ENCODE results near the gene RASGRP2. TPM values are rescaled to one million over a fixed set of nuclear protein-coding genes. Genes with fewer than 3 reads are reported as not detected.
A peak's percentile ranks its signal among the peaks of the same experiment; 100 is the strongest.

RASGRP2 gene
- total and polyA plus RNA-seq, 11 donors: 16.2 to 78.9 (median 28.1) TPM

- WGBS, 4 donors: 54 to 58% (median 56%) methylated on average over 15 of the region's 15 CpGs
- peak overlapping the region in 1 of 12 donors; percentile 26 for H3K27ac ChIP-seq
- intact Hi-C loops (cut with DNase I): loop anchor here in 1 of 10 donors (2.0 to 5.0 kb wide), 2 partner anchors 105 to 331 kb away; no protein-coding TSS in a partner anchor
- no peak overlapping the region for H3K4me3 ChIP-seq
- no peaks in the 10 kb centered on the region for H3K9me3 ChIP-seq
- peaks cover 0 to 39% (median 15%) of the 10 kb centered on the region in 9 donors for H3K36me3 ChIP-seq
- ATAC-seq (peak in 3 of 4 donors; percentile 55 to 74 (median 65)), DNase-seq (peak in 1 of 5 donors; percentile 61)
- TF ChIP-seq CTCF (IDR thresholded peaks at IDR 0.05): peak; percentile 46 to 76 (median 62)
- no peak for TF ChIP-seq POLR2A (IDR thresholded peaks at IDR 0.05)
- H3K4me1 ChIP-seq: no peaks in the 10 kb centered on the region
- no peaks in the 10 kb centered on the region for H3K27me3 ChIP-seq
These were observed 43.8 kb upstream of the RASGRP2 start for GRCh38 chr11:64787526-64788320.

- DNase-seq (no peak), ATAC-seq (no peak)
- no peaks in the 10 kb centered on the region for H3K4me1 ChIP-seq
- no peaks in the 10 kb centered on the region for H3K27me3 ChIP-seq
- H3K9me3 ChIP-seq: no peaks in the 10 kb centered on the region
- 89 to 92% (median 90%) methylated on average over 10 of the region's 10 CpGs for WGBS, 4 donors
- H3K4me3 ChIP-seq: no peak overlapping the region
- no peak overlapping the region for H3K27ac ChIP-seq
- H3K36me3 ChIP-seq: peaks cover 0 to 27% (median 15%) of the 10 kb centered on the region in 9 donors
- intact Hi-C loops (cut with DNase I): loop anchor here in 1 of 10 donors (2.0 to 5.0 kb wide), 2 partner anchors 106 to 332 kb away; no protein-coding TSS in a partner anchor
- TF ChIP-seq CTCF (IDR thresholded peaks at IDR 0.05): no peak
- TF ChIP-seq POLR2A (IDR thresholded peaks at IDR 0.05): no peak
These were observed 42.4 kb upstream of the RASGRP2 start for GRCh38 chr11:64786308-64786707.

GRCh38 chr11:64784813-64785581 lies 41.1 kb upstream of the RASGRP2 start:
- H3K27ac ChIP-seq: no peak overlapping the region
- no peaks in the 10 kb centered on the region for H3K9me3 ChIP-seq
- intact Hi-C loops (cut with DNase I): loop anchor here in 1 of 10 donors (5.0 kb wide), 1 partner anchor 107 kb away; no protein-coding TSS in a partner anchor
- TF ChIP-seq POLR2A (IDR thresholded peaks at IDR 0.05): no peak
- no peak for TF ChIP-seq CTCF (IDR thresholded peaks at IDR 0.05)
- no peaks in the 10 kb centered on the region for H3K27me3 ChIP-seq
- H3K36me3 ChIP-seq: peaks cover 0 to 18% (median 9%) of the 10 kb centered on the region in 9 donors
- no peak for DNase-seq
- peaks cover 0 to under 1% (median 0%) of the 10 kb centered on the region in 12 donors for H3K4me1 ChIP-seq
- WGBS, 4 donors: 91 to 93% (median 91%) methylated on average over 12 of the region's 12 CpGs
- no peak overlapping the region for H3K4me3 ChIP-seq
- no peak for ATAC-seq
